IPS-18c (cell line): ENCODE data around the gene ST3GAL5.

Source experiments
- H3K4me3 ChIP-seq: 2 replicates; pipeline ENCODE4 v1.7.0; 2013; ENCODE audit warnings: low read depth, mild to moderate bottlenecking, low read length, moderate library complexity; ENCODE audit not compliant: insufficient read depth
- H3K9me3 ChIP-seq: one replicate; pipeline ENCODE4 v1.6.1; 2013; ENCODE audit warnings: mild to moderate bottlenecking, low read length, moderate library complexity; ENCODE audit not compliant: control insufficient read depth, insufficient read depth

Gene ST3GAL5

DNA sequence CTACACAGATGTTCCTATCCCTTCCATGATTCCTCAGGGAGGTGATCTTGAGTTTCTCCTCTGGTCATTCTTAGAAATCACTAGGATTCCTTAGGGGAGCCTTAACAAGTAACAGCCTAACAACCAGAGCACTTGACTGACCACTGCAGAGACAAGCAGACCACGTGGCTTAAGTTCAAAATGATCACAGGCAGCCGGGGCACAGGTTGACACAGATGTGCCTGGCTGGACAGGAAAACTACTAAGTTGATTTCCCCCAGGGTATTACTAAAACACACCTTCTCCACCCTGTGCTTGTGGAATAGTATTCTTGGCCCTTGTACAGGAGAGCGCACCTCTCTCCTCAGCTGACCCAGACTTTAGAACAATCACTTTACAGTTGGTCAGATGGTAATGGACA lies 29.9 kb downstream of the ST3GAL5 start:
- Histone ChIP-seq H3K4me3 (no peak overlapping the region), H3K9me3 (no peaks in the 10 kb centered on the region)

DNA sequence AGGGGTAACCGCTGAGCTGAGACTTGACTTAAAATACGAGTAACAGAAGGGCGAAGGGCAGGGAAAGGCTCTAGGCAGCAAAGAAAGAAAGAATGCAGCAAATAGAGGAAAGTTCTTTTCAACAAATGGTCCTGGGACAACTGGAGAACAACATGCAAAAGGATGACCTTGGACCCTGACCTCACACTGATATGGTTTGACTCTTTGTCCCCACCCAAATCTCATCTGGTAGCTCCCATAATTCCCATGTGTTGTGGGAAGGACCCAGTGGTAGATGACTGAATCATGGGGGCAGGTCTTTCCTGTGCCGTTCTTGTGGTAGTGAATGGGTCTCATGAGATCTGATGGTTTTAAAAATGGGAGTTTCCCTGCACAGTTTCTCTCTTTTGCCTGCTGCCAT lies 33.9 kb downstream of the ST3GAL5 start:
- H3K4me3 ChIP-seq: no peak overlapping the region
- no peaks in the 10 kb centered on the region for H3K9me3 ChIP-seq

DNA sequence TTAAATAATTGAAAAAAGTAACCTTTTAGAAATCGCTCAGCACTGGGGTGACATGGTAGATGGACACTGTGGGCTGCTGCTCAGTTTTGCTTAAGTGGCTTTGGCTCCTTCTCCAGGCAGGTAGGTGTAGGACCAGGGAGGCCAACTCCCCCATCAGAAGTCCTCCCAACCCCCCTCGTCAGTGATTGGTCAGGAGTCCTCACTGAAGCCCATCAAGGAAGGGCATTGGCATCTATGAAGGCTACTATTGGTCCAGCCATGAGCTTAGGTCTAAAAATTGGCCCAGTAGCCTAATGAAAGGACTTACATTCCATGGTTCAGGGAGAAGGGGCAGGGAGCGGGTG lies 34.7 kb downstream of the ST3GAL5 start:
- H3K4me3 ChIP-seq: no peak overlapping the region
- no peaks in the 10 kb centered on the region for H3K9me3 ChIP-seq

DNA sequence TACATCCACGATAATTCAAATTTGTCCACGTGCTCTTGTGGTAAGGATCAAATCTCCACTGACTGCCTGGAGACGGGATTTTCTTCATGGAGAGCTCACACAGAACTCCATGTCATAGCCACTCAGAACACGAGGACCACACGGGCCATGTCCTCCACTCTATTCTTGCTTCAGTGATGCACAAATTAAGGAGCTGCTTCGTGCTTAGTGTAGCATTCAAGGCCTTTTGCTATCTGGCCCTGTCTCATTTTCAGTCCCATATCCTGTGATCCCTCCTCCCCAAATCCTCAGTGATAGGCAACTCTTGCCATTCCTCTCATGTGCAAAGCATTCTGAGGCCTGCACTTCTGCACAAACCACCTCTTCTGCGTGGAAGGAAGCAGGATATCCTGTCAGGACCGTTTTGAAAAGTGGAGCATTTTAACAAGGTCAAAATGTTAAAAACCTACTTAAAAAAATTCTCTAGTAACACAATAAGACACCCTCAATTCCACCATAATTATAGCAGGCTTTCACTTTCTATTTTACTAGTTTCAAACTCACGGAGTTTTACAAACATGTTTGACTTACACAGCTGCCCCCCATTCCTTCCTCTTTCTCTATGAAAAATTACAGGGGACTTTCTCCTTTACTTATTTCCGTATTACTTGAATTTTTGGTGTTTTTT lies 35.2 kb downstream of the ST3GAL5 start:
- H3K4me3 ChIP-seq: no peak overlapping the region
- H3K9me3 ChIP-seq: no peaks in the 10 kb centered on the region

DNA sequence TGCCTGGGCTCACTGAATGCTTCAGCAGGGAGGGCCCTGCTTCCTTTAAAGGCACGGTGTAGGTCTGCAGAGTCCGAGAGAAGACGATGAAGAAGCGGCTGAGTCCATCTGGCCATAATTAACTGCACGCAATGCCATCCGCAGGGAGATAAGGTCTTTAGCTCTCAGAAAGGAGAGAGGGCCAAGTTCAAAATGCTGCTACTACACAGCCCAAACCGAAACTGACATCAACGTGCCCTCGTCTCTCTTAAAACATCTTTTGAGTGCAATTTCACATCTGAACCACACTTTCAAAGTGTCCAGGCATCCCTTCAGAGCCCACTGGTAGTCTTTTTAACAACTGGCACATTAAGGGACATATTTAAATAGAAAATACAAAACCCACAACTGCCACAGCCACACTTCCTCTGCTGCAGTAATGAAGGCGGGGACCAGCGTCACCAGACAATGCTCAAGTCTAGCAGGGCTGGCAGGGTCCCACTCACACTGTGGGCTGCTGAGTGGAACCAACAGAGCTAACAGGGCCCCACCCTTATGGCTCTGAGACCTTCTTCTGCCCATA lies 35.8 kb downstream of the ST3GAL5 start:
- H3K9me3 ChIP-seq: no peaks in the 10 kb centered on the region
- no peak overlapping the region for H3K4me3 ChIP-seq

DNA sequence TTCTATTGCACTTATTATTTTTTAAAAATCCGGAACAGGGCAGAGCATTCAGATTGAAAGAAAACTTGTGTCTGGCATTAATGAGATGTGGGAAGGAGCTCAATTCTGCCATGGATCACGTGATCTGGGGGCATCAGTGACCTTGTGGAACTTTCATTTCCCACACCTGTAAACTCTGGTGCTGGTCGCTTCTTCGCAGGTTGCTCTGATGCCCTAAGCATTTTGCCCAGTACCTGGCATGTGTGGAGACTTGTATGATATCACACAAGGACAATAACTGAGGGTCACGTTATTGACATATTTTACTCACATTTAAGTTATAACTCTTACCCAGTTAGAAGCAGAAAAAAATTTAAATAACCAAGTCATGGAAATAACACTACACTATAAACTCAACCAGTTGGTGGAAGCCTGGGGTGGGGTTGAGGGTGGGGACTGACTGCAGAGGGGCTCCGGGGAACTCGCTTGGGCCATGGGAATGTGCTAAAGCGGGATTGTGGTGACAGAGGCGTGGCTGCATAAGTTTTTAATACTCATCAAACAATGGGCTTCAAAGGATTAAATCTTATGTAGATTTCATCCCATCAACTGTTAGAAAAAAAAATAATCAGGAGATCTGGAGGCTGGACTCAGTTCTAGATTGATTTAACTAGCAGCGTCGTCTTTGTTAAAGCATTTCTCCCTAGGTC lies 36.5 kb downstream of the ST3GAL5 start:
- Histone ChIP-seq H3K9me3 (no peaks in the 10 kb centered on the region), H3K4me3 (no peak overlapping the region)

DNA sequence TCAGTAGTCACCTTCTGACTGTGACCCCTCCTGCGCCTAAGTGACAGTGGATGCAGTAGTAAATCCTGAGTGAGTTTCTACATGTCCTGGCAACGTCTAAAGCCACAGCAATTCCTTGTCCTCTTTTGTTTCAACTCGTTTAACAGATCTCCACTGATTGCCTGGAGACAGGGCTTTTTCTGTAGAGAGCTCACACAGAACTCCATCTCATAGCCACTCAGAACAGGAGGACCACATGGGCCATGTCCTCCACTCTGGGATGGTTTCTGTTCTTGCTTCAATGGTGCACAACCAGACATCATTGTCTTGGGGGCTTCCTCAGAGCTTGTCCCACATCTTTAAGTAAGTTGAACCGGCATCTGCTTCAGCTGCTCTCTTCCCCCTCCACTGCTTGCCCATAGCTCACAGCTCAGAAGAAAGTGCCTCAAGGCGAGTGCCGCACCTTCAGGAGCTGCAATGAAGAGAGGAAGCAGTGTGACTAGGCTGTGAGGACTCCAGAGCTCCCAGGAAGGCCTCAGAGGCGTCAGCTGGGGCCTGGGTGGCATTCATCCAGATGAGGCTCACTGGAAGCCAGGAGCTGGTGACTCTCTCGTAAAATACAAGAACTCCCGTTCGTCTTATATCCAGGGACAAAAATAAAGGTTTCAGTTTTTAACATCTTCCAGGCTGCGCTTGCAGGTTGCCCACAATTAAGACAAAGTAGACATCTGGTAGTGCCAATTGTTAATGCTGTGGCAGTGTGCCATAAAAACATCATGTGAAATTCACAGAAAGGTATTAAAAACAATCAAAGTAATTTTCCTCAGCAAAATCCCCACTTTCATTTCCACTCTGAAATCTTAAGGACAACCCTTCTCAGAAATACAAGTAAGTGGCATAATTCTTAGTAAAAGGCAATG lies 37.3 kb downstream of the ST3GAL5 start:
- Histone ChIP-seq H3K4me3 (no peak overlapping the region), H3K9me3 (no peaks in the 10 kb centered on the region)

DNA sequence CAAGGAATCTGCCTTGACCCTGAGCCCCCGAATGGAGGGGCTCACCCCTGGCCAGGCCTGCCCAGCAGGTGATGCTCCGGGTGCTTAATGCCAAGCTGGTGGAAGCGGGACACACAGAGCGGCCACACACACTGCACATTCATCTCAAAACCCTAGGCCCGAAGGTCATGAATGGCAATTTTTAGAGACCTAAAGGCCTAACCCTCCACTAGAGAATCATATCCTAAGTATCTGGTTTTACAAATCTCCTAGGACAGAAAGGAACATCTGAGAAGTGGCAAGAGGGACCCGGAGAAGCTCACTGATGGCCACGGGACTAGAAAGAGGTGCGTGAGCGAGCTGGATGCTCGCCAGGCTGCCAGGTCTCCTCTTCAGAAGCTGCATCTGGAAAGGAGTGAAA lies 38.3 kb downstream of the ST3GAL5 start:
- no peaks in the 10 kb centered on the region for H3K9me3 ChIP-seq
- H3K4me3 ChIP-seq: no peak overlapping the region

DNA sequence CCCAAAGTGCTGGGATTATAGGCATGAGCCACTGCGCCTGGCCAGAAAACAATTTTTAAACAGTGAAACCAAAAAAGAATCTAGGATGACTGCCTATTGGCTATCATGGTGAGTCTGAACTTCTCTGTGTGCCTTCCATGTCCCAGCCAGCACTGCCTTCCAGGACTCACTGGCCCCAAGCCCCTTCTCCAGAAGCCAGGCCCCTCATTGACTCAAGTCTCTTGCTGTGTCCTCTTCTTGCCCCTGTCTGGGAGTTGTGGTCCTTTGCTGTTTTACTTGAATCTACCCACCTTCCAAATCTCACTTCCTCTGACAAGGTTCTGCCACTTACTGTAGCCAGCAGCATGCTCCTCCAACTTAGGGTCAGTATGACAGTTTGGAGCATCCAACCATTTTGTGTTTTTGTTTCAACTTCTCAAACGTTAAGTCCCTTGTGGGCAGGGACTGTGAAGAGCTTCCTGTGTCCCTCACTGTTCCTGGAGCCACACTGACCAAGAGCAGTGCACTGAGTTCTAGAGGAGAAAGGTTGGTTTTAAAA lies 41.7 kb downstream of the ST3GAL5 start:
- Histone ChIP-seq H3K9me3 (no peaks in the 10 kb centered on the region), H3K4me3 (no peak overlapping the region)

DNA sequence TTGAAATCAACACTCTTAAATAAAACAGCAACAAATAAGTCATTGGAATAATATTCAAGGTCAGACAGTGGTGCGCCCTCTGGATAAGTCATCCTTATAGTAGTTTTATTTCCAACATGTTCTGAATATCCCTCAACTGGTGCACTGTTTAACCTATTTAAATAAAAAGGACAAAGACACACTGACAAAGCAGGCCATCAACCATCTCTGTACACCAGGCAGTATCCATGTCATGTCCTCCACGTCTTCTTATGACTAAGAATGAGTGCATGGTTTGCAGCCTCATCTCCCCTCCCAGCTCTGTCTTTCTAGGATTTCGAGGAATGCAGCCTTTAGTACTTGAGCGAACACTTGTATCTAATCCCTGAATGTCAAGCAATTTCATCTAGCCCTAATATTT lies 42.4 kb downstream of the ST3GAL5 start:
- no peaks in the 10 kb centered on the region for H3K9me3 ChIP-seq
- no peak overlapping the region for H3K4me3 ChIP-seq

DNA sequence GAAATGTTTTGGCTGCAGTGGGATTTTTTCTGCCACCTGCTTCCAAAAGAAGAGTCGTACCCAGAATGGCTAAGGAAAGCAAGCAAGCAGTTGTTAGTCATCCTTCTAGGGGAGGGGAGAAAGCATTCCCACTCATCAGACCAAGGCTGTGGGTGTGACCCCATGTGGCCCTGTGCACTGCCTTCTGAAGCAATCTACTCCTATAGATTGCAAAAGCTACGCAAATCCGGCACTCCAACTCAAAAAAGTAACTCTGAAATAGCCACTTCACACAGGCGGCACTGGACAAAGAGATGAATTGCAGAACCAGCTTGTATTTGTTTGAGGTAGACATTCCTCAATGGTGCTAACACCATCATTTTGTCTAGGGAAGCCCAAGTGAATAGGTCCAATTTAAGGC lies 44.3 kb downstream of the ST3GAL5 start:
- Histone ChIP-seq H3K4me3 (no peak overlapping the region), H3K9me3 (no peaks in the 10 kb centered on the region)

DNA sequence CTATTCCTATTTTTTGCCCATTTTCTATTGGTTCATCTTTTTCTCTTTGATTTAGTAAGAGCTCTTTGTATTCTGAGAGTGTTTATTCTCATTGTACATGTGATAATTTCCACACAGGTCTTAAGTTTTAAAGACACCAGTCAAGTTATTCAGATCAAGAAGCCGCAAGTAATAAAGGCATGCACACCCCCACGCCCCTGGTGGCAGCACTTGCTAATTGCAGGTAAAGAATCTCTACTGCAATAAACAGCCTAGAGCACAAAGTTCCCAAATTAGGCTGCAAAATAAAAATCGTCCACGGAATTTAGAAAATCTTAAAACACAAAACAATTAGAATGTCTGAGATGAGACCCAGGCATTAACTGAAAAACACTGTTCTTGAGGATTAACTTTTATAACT lies 45.2 kb downstream of the ST3GAL5 start:
- H3K9me3 ChIP-seq: no peaks in the 10 kb centered on the region
- no peak overlapping the region for H3K4me3 ChIP-seq

DNA sequence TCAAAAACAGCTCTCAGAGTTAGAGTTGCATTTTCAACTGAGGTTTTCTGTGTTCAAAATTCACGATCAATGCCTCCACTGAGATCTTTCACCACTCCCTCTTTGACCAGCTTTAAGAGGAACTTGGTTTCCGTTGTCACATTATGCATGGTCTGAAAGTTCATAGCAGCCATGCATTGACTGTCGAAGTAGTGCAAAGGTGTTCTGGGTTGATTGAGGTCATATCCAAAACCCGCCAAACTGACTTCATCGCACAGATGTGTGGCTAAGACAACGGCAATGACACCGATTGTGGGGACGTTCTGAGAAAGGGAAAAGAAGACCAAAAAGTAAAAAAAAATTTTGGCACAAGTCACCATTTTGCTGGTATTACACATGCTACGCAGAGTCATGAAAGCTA lies 48.7 kb downstream of the ST3GAL5 start:
- Histone ChIP-seq H3K4me3 (no peak overlapping the region), H3K9me3 (no peaks in the 10 kb centered on the region)

DNA sequence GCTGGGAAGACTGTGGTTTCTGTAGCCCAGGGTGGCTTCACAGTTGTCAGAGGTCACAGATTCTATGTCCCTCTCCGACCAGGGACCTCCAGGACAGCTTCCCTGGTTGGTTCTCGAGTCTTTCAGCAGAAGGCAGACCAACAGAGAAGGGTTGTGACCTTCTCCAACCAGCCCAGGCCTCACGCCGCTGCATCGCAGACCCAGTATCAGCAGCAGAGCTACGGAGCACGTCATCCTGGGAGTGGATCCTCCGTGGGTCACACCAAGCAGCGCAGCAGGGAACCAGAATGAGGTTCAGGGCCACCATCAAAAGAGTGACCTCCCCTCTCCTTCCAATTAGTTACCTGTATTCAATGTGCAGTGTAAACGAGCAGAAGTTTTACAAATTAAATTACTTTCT lies 49.3 kb downstream of the ST3GAL5 start:
- H3K4me3 ChIP-seq: no peak overlapping the region
- no peaks in the 10 kb centered on the region for H3K9me3 ChIP-seq

DNA sequence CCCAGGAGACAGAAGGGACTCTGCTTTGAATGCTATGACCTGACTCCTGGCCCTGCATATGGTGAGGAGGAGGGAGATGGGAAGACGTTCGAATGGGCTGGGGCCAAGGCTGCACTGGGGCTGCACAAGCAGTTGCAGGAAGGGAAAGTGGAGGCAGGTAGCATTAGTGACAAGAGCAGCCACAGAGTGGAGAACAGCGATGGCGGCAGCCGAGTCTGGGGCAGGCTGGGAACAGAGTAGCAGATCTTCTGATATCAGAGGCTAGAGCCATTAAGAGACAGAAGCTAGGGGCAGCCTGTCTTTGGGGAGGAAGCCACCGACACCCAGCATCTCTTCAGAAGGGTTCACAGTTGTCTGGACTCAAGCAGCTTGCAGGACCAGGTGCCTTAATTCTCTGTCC lies 50.1 kb downstream of the ST3GAL5 start:
- no peaks in the 10 kb centered on the region for H3K9me3 ChIP-seq
- no peak overlapping the region for H3K4me3 ChIP-seq

DNA sequence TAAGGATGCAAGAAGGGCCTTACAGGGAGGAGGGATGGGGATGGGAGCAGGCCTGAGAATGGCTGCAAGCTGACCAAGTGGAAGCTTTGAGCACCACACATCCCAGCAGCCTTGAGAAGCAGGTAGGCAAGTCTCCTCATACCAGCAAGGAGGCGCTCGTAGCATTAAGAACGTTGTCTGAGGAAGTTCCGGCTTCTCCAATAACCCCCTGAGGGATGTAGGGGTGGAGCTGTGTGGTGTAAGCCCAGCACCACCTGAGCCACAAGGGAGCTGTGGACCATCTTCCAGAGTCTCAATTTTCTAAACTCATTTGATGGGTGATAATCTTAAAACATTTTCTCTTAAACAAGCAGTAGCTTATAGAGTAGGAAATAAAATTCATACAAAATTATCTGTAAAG lies 50.6 kb downstream of the ST3GAL5 start:
- Histone ChIP-seq H3K4me3 (no peak overlapping the region), H3K9me3 (no peaks in the 10 kb centered on the region)

DNA sequence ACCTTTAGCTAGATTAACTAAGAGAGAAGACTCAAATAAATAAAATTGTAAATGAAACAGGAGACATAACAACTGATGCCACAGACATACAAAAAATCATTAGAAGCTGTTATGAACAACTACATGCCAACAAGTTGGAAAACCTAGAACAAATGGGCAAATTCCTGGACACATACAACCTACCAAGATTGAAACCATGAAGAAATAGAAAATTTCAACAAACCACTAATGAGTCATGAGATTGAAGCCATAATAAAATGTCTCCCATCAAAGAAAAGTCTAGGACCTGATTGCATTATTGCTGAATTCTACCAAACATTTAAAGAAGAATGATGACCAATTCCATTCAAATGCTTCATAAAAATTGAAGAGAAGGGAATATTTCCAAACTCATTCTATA lies 54.3 kb downstream of the ST3GAL5 start:
- no peaks in the 10 kb centered on the region for H3K9me3 ChIP-seq
- no peak overlapping the region for H3K4me3 ChIP-seq

DNA sequence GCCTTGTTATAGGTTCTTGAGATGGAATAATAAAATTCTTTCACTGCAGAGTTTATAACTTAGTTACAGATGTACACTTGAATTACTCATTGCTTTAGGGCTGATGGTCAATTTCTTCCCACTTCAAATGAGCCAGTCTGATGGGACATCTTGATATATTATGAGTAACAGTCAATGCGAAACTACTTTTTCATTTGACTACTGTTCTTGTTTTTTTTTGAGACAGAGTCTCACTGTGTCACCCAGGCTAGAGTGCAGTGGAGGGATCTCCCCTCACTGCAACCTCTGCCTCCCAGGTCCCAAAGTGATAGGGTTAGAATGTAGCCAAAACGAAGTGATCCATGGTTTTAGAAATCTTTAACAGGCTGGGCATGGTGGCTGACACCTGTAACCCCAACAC lies 57.1 kb downstream of the ST3GAL5 start:
- no peaks in the 10 kb centered on the region for H3K9me3 ChIP-seq

More for the DNA sequence above, 57.1 kb downstream of the ST3GAL5 start:
- H3K4me3 ChIP-seq: no peak overlapping the region
